HEK293 (cell line): Measurements from ENCODE around the gene VAMP8.

Experiments used
- CTCF ChIA-PET: fragments of 350-600 bp; formaldehyde crosslinking; extraction: SDS; loops from one replicate; lab custom pipeline; 2021; ENCODE audit warnings: antibody characterized with exemption; lab: Yijun Ruan, JAX
- POLR2A ChIA-PET: fragments of 300-600 bp; formaldehyde crosslinking; extraction: SDS; loops from one replicate; lab custom pipeline; 2020; ENCODE audit warnings: antibody characterized with exemption, inconsistent platforms; lab: Yijun Ruan, JAX
- H3K27ac ChIP-seq: fragments of 200-500 bp; sonication (Bioruptor generic); 2 replicates; pipeline ENCODE4 v1.5.1; 2014; ENCODE audit warnings: low read depth, low read length, control low read depth, inconsistent platforms; ENCODE audit errors: extremely low read depth
- H3K36me3 ChIP-seq, 2 experiments: fragments of 200-500 bp in 1 of 2; sonication (Bioruptor generic) in 1 of 2; 1 replicate in 1 of 2; 2 replicates in 1 of 2; pipeline ENCODE4 v1.5.1; 2014 to 2017; ENCODE audit warnings: inconsistent platforms in 2 of 2, low read length in 2 of 2; ENCODE audit not compliant: control insufficient read depth in 2 of 2, insufficient read depth in 1 of 2
- H3K4me1 ChIP-seq: fragments of 200-500 bp; sonication (Bioruptor generic); 2 replicates; pipeline ENCODE4 v1.5.1; 2014; ENCODE audit warnings: mild to moderate bottlenecking, low read length, inconsistent platforms; ENCODE audit not compliant: control insufficient read depth, insufficient read depth
- H3K4me3 ChIP-seq: 2 replicates; pipeline ENCODE4 v1.5.1; 2011; ENCODE audit warnings: low read depth, mild to moderate bottlenecking, control low read depth, low read length, moderate library complexity
- H3K9me3 ChIP-seq: fragments of 200-500 bp; sonication (Bioruptor generic); 2 replicates; pipeline ENCODE4 v1.5.1; 2014; ENCODE audit warnings: low read depth, low read length, inconsistent platforms; ENCODE audit not compliant: control insufficient read depth, insufficient read depth
- GLI2 ChIP-seq: fragments of 450-650 bp; formaldehyde crosslinking; IDR thresholded peaks from 2 replicates; pipeline ENCODE4; 2017; ENCODE audit warnings: missing biosample characterization, missing genetic modification characterization, low read depth, borderline replicate concordance
- KLF10 ChIP-seq: fragments of 450-650 bp; IDR thresholded peaks from 2 replicates; pipeline ENCODE4 v1.5.1; 2018; ENCODE audit warnings: missing biosample characterization, mild to moderate bottlenecking, missing genetic modification characterization
- PRDM1 ChIP-seq: fragments of 450-650 bp; formaldehyde crosslinking; IDR thresholded peaks from 2 replicates; pipeline ENCODE4; 2016; ENCODE audit warnings: missing biosample characterization, missing genetic modification characterization
- PRDM10 ChIP-seq: fragments of 450-650 bp; formaldehyde crosslinking; IDR thresholded peaks from 2 replicates; pipeline ENCODE4 v1.5.1; 2016; ENCODE audit warnings: missing biosample characterization, missing genetic modification characterization
- PRDM2 ChIP-seq: fragments of 450-650 bp; formaldehyde crosslinking; IDR thresholded peaks from 2 replicates; pipeline ENCODE4 v1.5.1; 2016; ENCODE audit warnings: missing biosample characterization, missing genetic modification characterization, borderline replicate concordance
- ZBTB1 ChIP-seq: fragments of 450-650 bp; formaldehyde crosslinking; IDR thresholded peaks from 2 replicates; pipeline ENCODE4 v1.5.1; 2016; ENCODE audit warnings: missing biosample characterization, missing genetic modification characterization
- ZBTB10 ChIP-seq: fragments of 450-650 bp; formaldehyde crosslinking; IDR thresholded peaks from 2 replicates; pipeline ENCODE4 v1.5.1; 2016; ENCODE audit warnings: missing biosample characterization, missing genetic modification characterization
- ZBTB11 ChIP-seq: fragments of 450-650 bp; formaldehyde crosslinking; conservative IDR thresholded peaks from 2 replicates; pipeline ENCODE4 v1.5.1; 2016; ENCODE audit warnings: low read depth, missing biosample characterization, missing genetic modification characterization
- ZBTB6 ChIP-seq: fragments of 450-650 bp; formaldehyde crosslinking; IDR thresholded peaks from 2 replicates; pipeline ENCODE4 v1.5.1; 2017; ENCODE audit warnings: missing biosample characterization, missing genetic modification characterization
- ZNF133 ChIP-seq: fragments of 450-650 bp; formaldehyde crosslinking; IDR thresholded peaks from 2 replicates; pipeline ENCODE4 v1.5.1; 2016; ENCODE audit warnings: missing biosample characterization, missing genetic modification characterization
- ZNF140 ChIP-seq: fragments of 450-650 bp; formaldehyde crosslinking; IDR thresholded peaks from 2 replicates; pipeline ENCODE4 v1.5.1; 2016; ENCODE audit warnings: missing biosample characterization, missing genetic modification characterization
- ZNF23 ChIP-seq: fragments of 450-650 bp; formaldehyde crosslinking; IDR thresholded peaks from 2 replicates; pipeline ENCODE4 v1.5.1; 2016; ENCODE audit warnings: missing biosample characterization, missing genetic modification characterization, borderline replicate concordance
- ZNF266 ChIP-seq: fragments of 450-650 bp; formaldehyde crosslinking; IDR thresholded peaks from 2 replicates; pipeline ENCODE4 v1.5.1; 2016; ENCODE audit warnings: missing biosample characterization, missing genetic modification characterization, low read depth
- ZNF350 ChIP-seq: fragments of 450-650 bp; formaldehyde crosslinking; IDR thresholded peaks from 2 replicates; pipeline ENCODE4 v1.5.0; 2017; ENCODE audit warnings: missing biosample characterization, mild to moderate bottlenecking, missing genetic modification characterization
- ZNF423 ChIP-seq: fragments of 450-650 bp; formaldehyde crosslinking; IDR thresholded peaks from 2 replicates; pipeline ENCODE4 v1.5.1; 2016; ENCODE audit warnings: missing biosample characterization, missing genetic modification characterization
- ZNF571 ChIP-seq: fragments of 450-650 bp; formaldehyde crosslinking; IDR thresholded peaks from 2 replicates; pipeline ENCODE4 v1.5.0; 2017; ENCODE audit warnings: missing biosample characterization, missing genetic modification characterization
- ZNF785 ChIP-seq: fragments of 450-650 bp; formaldehyde crosslinking; IDR thresholded peaks from 2 replicates; pipeline ENCODE4 v1.5.1; 2016; ENCODE audit warnings: missing biosample characterization, missing genetic modification characterization

Gene VAMP8

GRCh38 chr2:85596486-85597143 lies 19.2 kb downstream of the VAMP8 start:
- peak overlapping the region; percentile 74 for H3K4me3 ChIP-seq
- ChIA-PET POLR2A (interaction anchor here (1.3 to 4.1 kb wide), 8 partner anchors 9 to 242 kb away, joined by 3 to 43 read pairs (median 16); partner anchors contain the start of genes C2orf68, ELMOD3, GGCX and RETSAT), CTCF (interaction anchor here (0.6 to 1.2 kb wide), 3 partner anchors 9 to 35 kb away, joined by 3 to 4 read pairs (median 3); partner anchors contain the start of gene USP39)
- H3K27ac ChIP-seq = no peak overlapping the region
- H3K36me3 ChIP-seq = peaks cover 7 to 35% of the 10 kb centered on the region in 2 experiments; a peak in 2 of 3 replicates
- H3K9me3 ChIP-seq = no peaks in the 10 kb centered on the region
- H3K4me1 ChIP-seq = 0 out of 2 replicates have a peak, but pooled peaks cover 3% of the 10 kb centered on the region
- TF ChIP-seq ZNF266 (tag by site-specific recombination) = no peak
- no peak for TF ChIP-seq ZNF423 (tag by site-specific recombination)
- no peak for TF ChIP-seq KLF10 (tag by site-specific recombination)
- TF ChIP-seq ZNF571 (tag by site-specific recombination) = no peak
- no peak for TF ChIP-seq ZNF350
- no peak for TF ChIP-seq ZNF785 (tag by site-specific recombination)
- TF ChIP-seq ZNF23 = no peak
- no peak for TF ChIP-seq ZBTB10 (tag by site-specific recombination)
- TF ChIP-seq ZBTB11 = no peak
- TF ChIP-seq PRDM1 (tag by site-specific recombination) = no peak
- no peak for TF ChIP-seq ZNF133 (tag by site-specific recombination)
- no peak for TF ChIP-seq ZBTB1 (tag by site-specific recombination)
- TF ChIP-seq PRDM10 (tag by site-specific recombination) = no peak

- H3K4me3 ChIP-seq = no peak overlapping the region
- POLR2A ChIA-PET = interaction anchor here (2.7 to 4.1 kb wide), 2 partner anchors 8 to 37 kb away, joined by 32 to 43 read pairs; partner anchors contain the start of gene GGCX
- H3K9me3 ChIP-seq = no peaks in the 10 kb centered on the region
- peaks cover 7 to 35% of the 10 kb centered on the region in 2 experiments; a peak in 2 of 3 replicates for H3K36me3 ChIP-seq
- CTCF ChIA-PET = interaction anchor here (1.2 kb wide), 1 partner anchor 8 kb away, joined by 3 read pairs; no protein-coding TSS in a partner anchor
- 0 out of 2 replicates have a peak, but pooled peaks cover 3% of the 10 kb centered on the region for H3K4me1 ChIP-seq
- no peak overlapping the region for H3K27ac ChIP-seq
- no peak for TF ChIP-seq ZBTB6
- TF ChIP-seq ZNF140 (tag by site-specific recombination) = no peak
- no peak for TF ChIP-seq GLI2 (tag by site-specific recombination)
- TF ChIP-seq PRDM2 (tag by site-specific recombination) = no peak
Observed at GRCh38 chr2:85597241-85597640, 19.9 kb downstream of the VAMP8 start.
